ENCODE data around the gene CCDC57.

The CCDC57 gene

GRCh38 chr17:82076785-82077591, 135.7 kb downstream of the CCDC57 start:
- no peak for TF ChIP-seq CTCF (IDR thresholded peaks at IDR 0.05; ENCODE audit: borderline replicate concordance, extremely low read depth, low read length, poor library complexity, severe bottlenecking)
- no peak for TF ChIP-seq EZH2 (IDR thresholded peaks at IDR 0.05; ENCODE audit: borderline replicate concordance, low read depth, low read length, severe bottlenecking)

GRCh38 chr17:82076018-82076784, 136.4 kb downstream of the CCDC57 start:
- H3K4me1 ChIP-seq (ENCODE audit: insufficient read depth, low read length): no peaks in the 10 kb centered on the region
- no peak overlapping the region for H3K9ac ChIP-seq (ENCODE audit: low read depth, low read length)
- no peak overlapping the region for H3K27ac ChIP-seq (ENCODE audit: low read length)
- H3K79me2 ChIP-seq (ENCODE audit: insufficient read depth, low read length): no peaks in the 10 kb centered on the region
- no peak overlapping the region for H3K4me2 ChIP-seq (ENCODE audit: insufficient read depth, low read length)
- peaks cover 41% of the 10 kb centered on the region for H4K20me1 ChIP-seq (ENCODE audit: insufficient read depth, low read length)
- H3K9me3 ChIP-seq (ENCODE audit: insufficient read depth, low read length, severe bottlenecking): no peaks in the 10 kb centered on the region
- H3K36me3 ChIP-seq (ENCODE audit: insufficient read depth, low read length): peaks cover 36% of the 10 kb centered on the region
- no peaks in the 10 kb centered on the region for H3K27me3 ChIP-seq (ENCODE audit: insufficient read depth, low read length, poor library complexity)
- no peak overlapping the region for H3K4me3 ChIP-seq (ENCODE audit: low read depth in 1 of 2, low read length in 2 of 2)
- TF ChIP-seq EZH2 (IDR thresholded peaks at IDR 0.05; ENCODE audit: borderline replicate concordance, low read depth, low read length, severe bottlenecking) (no peak), CTCF (IDR thresholded peaks at IDR 0.05; ENCODE audit: borderline replicate concordance, extremely low read depth, low read length, poor library complexity, severe bottlenecking) (no peak)
- H2AFZ ChIP-seq (ENCODE audit: low read depth, low read length): no peak overlapping the region
- peak; percentile 24; the same call in 1 of the 3 replicates for ATAC-seq (ENCODE audit: insufficient read depth, low read depth)
- no peak for DNase-seq

More at GRCh38 chr17:82076785-82077591, 135.7 kb downstream of the CCDC57 start:
- Histone ChIP-seq H3K79me2 (ENCODE audit: insufficient read depth, low read length) (no peaks in the 10 kb centered on the region), H3K4me1 (ENCODE audit: insufficient read depth, low read length) (no peaks in the 10 kb centered on the region), H3K9ac (ENCODE audit: low read depth, low read length) (no peak overlapping the region), H3K4me2 (ENCODE audit: insufficient read depth, low read length) (no peak overlapping the region), H4K20me1 (ENCODE audit: insufficient read depth, low read length) (peaks cover 47% of the 10 kb centered on the region), H2AFZ (ENCODE audit: low read depth, low read length) (no peak overlapping the region), H3K4me3 (ENCODE audit: low read depth in 1 of 2, low read length in 2 of 2) (no peak overlapping the region), H3K9me3 (ENCODE audit: insufficient read depth, low read length, severe bottlenecking) (no peaks in the 10 kb centered on the region), H3K27me3 (ENCODE audit: insufficient read depth, low read length, poor library complexity) (no peaks in the 10 kb centered on the region), H3K27ac (ENCODE audit: low read length) (no peak overlapping the region), H3K36me3 (ENCODE audit: insufficient read depth, low read length) (peaks cover 42% of the 10 kb centered on the region)
- DNase-seq (no peak), ATAC-seq (ENCODE audit: insufficient read depth, low read depth) (peak; percentile 37)

GRCh38 chr17:82073446-82073845, 139.2 kb downstream of the CCDC57 start:
- Histone ChIP-seq H3K4me2 (ENCODE audit: insufficient read depth, low read length) (no peak overlapping the region), H3K4me3 (ENCODE audit: low read depth in 1 of 2, low read length in 2 of 2) (no peak overlapping the region), H3K36me3 (ENCODE audit: insufficient read depth, low read length) (peaks cover 8% of the 10 kb centered on the region), H3K27me3 (ENCODE audit: insufficient read depth, low read length, poor library complexity) (no peaks in the 10 kb centered on the region), H2AFZ (ENCODE audit: low read depth, low read length) (no peak overlapping the region), H3K9me3 (ENCODE audit: insufficient read depth, low read length, severe bottlenecking) (no peaks in the 10 kb centered on the region), H4K20me1 (ENCODE audit: insufficient read depth, low read length) (peaks cover 18% of the 10 kb centered on the region), H3K79me2 (ENCODE audit: insufficient read depth, low read length) (no peaks in the 10 kb centered on the region), H3K27ac (ENCODE audit: low read length) (no peak overlapping the region), H3K4me1 (ENCODE audit: insufficient read depth, low read length) (no peaks in the 10 kb centered on the region), H3K9ac (ENCODE audit: low read depth, low read length) (no peak overlapping the region)
- TF ChIP-seq CTCF (IDR thresholded peaks at IDR 0.05; ENCODE audit: borderline replicate concordance, extremely low read depth, low read length, poor library complexity, severe bottlenecking) (no peak), EZH2 (IDR thresholded peaks at IDR 0.05; ENCODE audit: borderline replicate concordance, low read depth, low read length, severe bottlenecking) (no peak)
- DNase-seq (no peak), ATAC-seq (ENCODE audit: insufficient read depth, low read depth) (no peak)
